ENCODE measurements around the gene NXNL1. TPM values are rescaled to one million over a fixed set of nuclear protein-coding genes. Genes with fewer than 3 reads are reported as not detected.

The NXNL1 gene
- total RNA-seq, 1 donor, result not detected

- TF ChIP-seq CTCF (IDR thresholded peaks at IDR 0.05; ENCODE audit: insufficient read depth, low read length), result no peak
These were observed 4.6 kb downstream of the NXNL1 start for GRCh38 chr19:17456127-17456526.

GRCh38 chr19:17455308-17456123, 5.2 kb downstream of the NXNL1 start:
- no peak for TF ChIP-seq CTCF (IDR thresholded peaks at IDR 0.05; ENCODE audit: insufficient read depth, low read length)
- H3K4me3 ChIP-seq (ENCODE audit: low read depth, low read length), result no peak overlapping the region
- no peak for DNase-seq (ENCODE audit: low read depth)

More at GRCh38 chr19:17456127-17456526, 4.6 kb downstream of the NXNL1 start:
- H3K4me3 ChIP-seq (ENCODE audit: low read depth, low read length), result no peak overlapping the region
- no peak for DNase-seq (ENCODE audit: low read depth)

GRCh38 chr19:17454576-17455071, 6.1 kb downstream of the NXNL1 start:
- no peak overlapping the region for H3K4me3 ChIP-seq (ENCODE audit: low read depth, low read length)
- no peak for DNase-seq (ENCODE audit: low read depth)
- TF ChIP-seq CTCF (IDR thresholded peaks at IDR 0.05; ENCODE audit: insufficient read depth, low read length), result no peak

GRCh38 chr19:17451820-17452219, 8.9 kb downstream of the NXNL1 start:
- no peak for DNase-seq (ENCODE audit: low read depth)
- no peak for TF ChIP-seq CTCF (IDR thresholded peaks at IDR 0.05; ENCODE audit: insufficient read depth, low read length)
- no peak overlapping the region for H3K4me3 ChIP-seq (ENCODE audit: low read depth, low read length)

GRCh38 chr19:17450264-17451075, 10.3 kb downstream of the NXNL1 start:
- DNase-seq (ENCODE audit: low read depth), result no peak
- no peak for TF ChIP-seq CTCF (IDR thresholded peaks at IDR 0.05; ENCODE audit: insufficient read depth, low read length)
- no peak overlapping the region for H3K4me3 ChIP-seq (ENCODE audit: low read depth, low read length)

- peak; percentile 50 for TF ChIP-seq CTCF (IDR thresholded peaks at IDR 0.05; ENCODE audit: insufficient read depth, low read length)
- no peak for DNase-seq (ENCODE audit: low read depth)
- peak within 1 kb of the TSS; percentile 50 for H3K4me3 ChIP-seq (ENCODE audit: low read depth, low read length)
These were observed 12.4 kb downstream of the NXNL1 start, which contains the start of gene TMEM221 for GRCh38 chr19:17448131-17448967. TSS of gene TMEM221 (minus strand) at chr19:17448668. CDS start at chr19:17448462, 206 bp downstream.
